Lower lobe of right lung (tissue), 2 donors: ENCODE results near the gene KCP. TPM values are rescaled to one million over a fixed set of nuclear protein-coding genes. Genes with fewer than 3 reads are reported as not detected.
"Not testable (repeated sequence)": the region's sequence is repeated elsewhere in the genome, so short reads cannot be mapped to it uniquely, and the experiment has no call there.

Experiments
- ATAC-seq, 2 donors: fragments of 200-7000 bp; cut with Tn5 transposase; one replicate each; pipeline ENCODE4 v1.9.1; 2020 to 2022; ENCODE audit warnings: mild to moderate bottlenecking in 2 of 2, moderate library complexity in 2 of 2
- DNase-seq: peaks from one replicate; pipeline ENCODE4 v3.0.0-alpha.2; 2020
- H3K27ac ChIP-seq: fragments of 200-600 bp; one replicate; pipeline ENCODE4 v1.8.0; 2022
- H3K27me3 ChIP-seq: fragments of 200-600 bp; one replicate; pipeline ENCODE4 v1.8.0; 2022; ENCODE audit warnings: low read depth
- H3K36me3 ChIP-seq: fragments of 200-600 bp; one replicate; pipeline ENCODE4 v1.8.0; 2022; ENCODE audit warnings: mild to moderate bottlenecking
- H3K4me1 ChIP-seq: fragments of 200-600 bp; one replicate; pipeline ENCODE4 v1.8.0; 2022
- H3K4me3 ChIP-seq: fragments of 200-600 bp; one replicate; pipeline ENCODE4 v1.8.0; 2022; ENCODE audit warnings: mild to moderate bottlenecking
- H3K9me3 ChIP-seq: fragments of 200-600 bp; one replicate; pipeline ENCODE4 v1.8.0; 2022
- CTCF ChIP-seq: fragments of 200-600 bp; IDR thresholded peaks from one replicate; pipeline ENCODE4 v1.8.0; 2022; ENCODE audit warnings: antibody characterized with exemption, mild to moderate bottlenecking
- intact Hi-C: fragments of 100-400 bp; cut with DNase I; formaldehyde crosslinking; loops from one replicate; pipeline ENCODE4 v1.11.0; 2022
- total RNA-seq: library from RNA; stranded (reverse); fragmentation: NEBNext Ultra II Directional; extraction: Animal tissue kit (Norgen Biotek cat#: 25700); gene quantifications from one replicate; pipeline ENCODE4 v1.2.1, GENCODE V29; 2021
- donor health status: DM: no; HTN: yes; CAD: no; lungs with severe emphysema.

KCP gene
- total RNA-seq, 1 donor from 2014 or later, result 1.3 TPM

GRCh38 chr7:128945668-128946366 lies 35.3 kb upstream of the KCP start:
- no peaks in the 10 kb centered on the region for H3K9me3 ChIP-seq
- peaks cover 33% of the 10 kb centered on the region for H3K36me3 ChIP-seq
- ATAC-seq (no peak), DNase-seq (no peak)
- no peak overlapping the region for H3K27ac ChIP-seq
- intact Hi-C loops, result no loop called here
- peaks cover 28% of the 10 kb centered on the region for H3K4me1 ChIP-seq
- TF ChIP-seq CTCF, result no peak
- no peak overlapping the region for H3K4me3 ChIP-seq
- H3K27me3 ChIP-seq, result peaks cover 3% of the 10 kb centered on the region

DNA sequence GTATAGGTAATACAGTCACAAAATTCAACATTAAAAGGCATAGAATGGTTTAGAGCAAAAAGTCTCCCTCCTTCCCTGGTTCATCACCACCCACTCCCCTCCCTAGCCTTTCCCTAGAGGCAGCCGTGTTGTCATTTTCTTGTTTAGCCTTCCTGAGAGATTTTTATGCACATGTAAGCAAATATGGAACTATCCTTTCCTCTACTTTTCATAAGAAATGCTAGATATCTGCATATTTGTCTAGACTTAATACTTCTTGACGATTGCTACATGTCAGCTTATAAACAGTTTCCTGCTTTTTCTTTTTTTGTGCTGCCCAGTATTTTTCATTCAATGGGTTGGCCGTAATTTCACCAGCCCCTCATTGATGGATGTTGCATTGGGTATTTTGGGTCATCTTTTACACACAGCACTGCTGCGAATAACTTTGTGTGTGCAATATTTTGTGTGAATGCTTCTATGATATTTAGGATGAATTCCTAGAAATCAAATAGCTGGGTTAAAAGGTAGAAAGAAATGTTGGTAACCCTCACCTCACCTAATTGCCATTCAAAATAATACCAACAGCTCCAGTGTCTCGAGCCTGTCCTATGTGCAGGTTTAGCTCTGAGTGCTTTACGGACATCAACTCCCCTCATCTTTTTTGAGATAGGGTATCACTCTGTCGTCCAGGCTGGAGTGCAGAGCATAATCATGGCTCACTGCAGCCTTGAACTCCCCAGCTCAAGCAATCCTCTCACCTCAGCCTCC lies 34.2 kb upstream of the KCP start:
- no peak for ATAC-seq
- DNase-seq, result no peak
- peaks cover 31% of the 10 kb centered on the region for H3K36me3 ChIP-seq
- peaks cover 29% of the 10 kb centered on the region for H3K4me1 ChIP-seq
- H3K4me3 ChIP-seq, result no peak overlapping the region
- no peak overlapping the region for H3K27ac ChIP-seq
- H3K9me3 ChIP-seq, result no peaks in the 10 kb centered on the region
- TF ChIP-seq CTCF, result no peak
- peaks cover 8% of the 10 kb centered on the region for H3K27me3 ChIP-seq
- intact Hi-C loops, result no loop called here

DNA sequence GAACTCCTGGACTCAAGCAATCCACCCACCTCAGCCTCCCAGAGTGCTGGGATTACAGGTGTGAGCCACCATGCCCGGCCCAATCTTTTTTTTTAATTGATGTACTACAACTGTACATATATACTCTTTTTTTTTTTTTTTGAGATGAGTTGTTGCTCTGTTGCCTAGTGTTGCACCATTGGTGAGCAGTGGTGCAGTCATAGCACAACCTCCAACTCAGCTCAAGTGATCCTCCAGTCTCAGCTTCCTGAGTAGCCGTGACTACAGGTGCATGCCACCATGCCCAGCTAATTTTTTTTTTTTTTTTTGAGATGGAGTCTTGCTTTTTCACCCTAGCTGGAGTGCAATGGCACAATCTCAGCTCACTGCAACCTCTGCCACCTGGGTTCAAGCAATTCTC lies 32.7 kb upstream of the KCP start:
- H3K36me3 ChIP-seq, result peaks cover 18% of the 10 kb centered on the region
- H3K27me3 ChIP-seq, result peaks cover 22% of the 10 kb centered on the region
- DNase-seq, H3K9me3 ChIP-seq, H3K4me3 ChIP-seq, H3K27ac ChIP-seq, ATAC-seq, intact Hi-C loops: not testable (repeated sequence)
- H3K4me1 ChIP-seq, result peaks cover 31% of the 10 kb centered on the region

GRCh38 chr7:128941946-128942526 lies 31.5 kb upstream of the KCP start:
- intact Hi-C loops, result no loop called here

DNA sequence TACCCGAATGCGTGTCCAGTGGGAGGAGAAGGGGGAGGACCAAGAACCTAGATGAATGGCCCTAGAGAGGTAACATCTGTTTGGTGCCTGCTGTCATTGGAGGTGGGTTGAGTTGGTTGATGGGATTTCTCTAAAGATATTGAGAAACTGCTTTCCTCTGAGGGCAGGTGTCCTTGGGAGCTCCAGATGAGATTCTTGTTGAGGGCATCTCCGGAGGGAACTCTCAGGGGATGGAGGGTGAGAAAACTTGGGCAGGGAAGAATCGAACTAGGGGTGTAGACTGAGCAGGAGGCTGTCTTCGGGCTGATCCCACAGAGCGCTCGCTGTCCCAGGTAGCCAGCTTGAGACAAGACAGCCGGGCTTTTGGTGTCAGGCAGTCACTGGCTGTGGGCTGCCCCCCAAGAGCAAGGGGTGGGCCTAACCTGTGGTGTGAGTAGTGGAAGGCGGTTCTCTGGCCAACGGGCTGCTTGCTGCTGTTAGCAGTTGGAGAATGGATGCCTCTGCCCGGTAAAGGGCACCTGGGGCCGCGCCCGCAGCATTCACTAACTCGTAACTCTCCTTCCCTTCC lies 30.9 kb upstream of the KCP start:
- peaks cover 11% of the 10 kb centered on the region for H3K36me3 ChIP-seq
- H3K4me3 ChIP-seq, result peak overlapping the region; percentile 68
- no peak for TF ChIP-seq CTCF
- H3K27ac ChIP-seq, result peak overlapping the region; percentile 78
- H3K4me1 ChIP-seq, result peaks cover 34% of the 10 kb centered on the region
- intact Hi-C loops, result no loop called here
- DNase-seq, result no peak
- peaks cover 33% of the 10 kb centered on the region for H3K27me3 ChIP-seq
- H3K9me3 ChIP-seq, result no peaks in the 10 kb centered on the region
- no peak for ATAC-seq

More at GRCh38 chr7:128941946-128942526, 31.5 kb upstream of the KCP start:
- Histone ChIP-seq H3K27ac (no peak overlapping the region), H3K27me3 (peaks cover 33% of the 10 kb centered on the region), H3K36me3 (peaks cover 16% of the 10 kb centered on the region), H3K9me3 (no peaks in the 10 kb centered on the region), H3K4me3 (no peak overlapping the region), H3K4me1 (peaks cover 34% of the 10 kb centered on the region)
- no peak for ATAC-seq
- DNase-seq, result no peak
- no peak for TF ChIP-seq CTCF
